Lung microvascular endothelial cell (primary cell): ENCODE measurements around the gene SLC4A2. TPM values are rescaled to one million over a fixed set of nuclear protein-coding genes. Genes with fewer than 3 reads are reported as not detected.
"Not testable (repeated sequence)": the region's sequence is repeated elsewhere in the genome, so short reads cannot be mapped to it uniquely, and the experiment has no call there.

ENCODE experiments used
- DNase-seq, 2 donors: peaks; one replicate each; pipeline versions ENCODE4 v3.0.0 to v3.0.0-alpha.2; 2010; ENCODE audit warnings: low read depth in 2 of 2
- total RNA-seq: library from RNA; depleted of rRNA; stranded (reverse); fragments of >200 nt; gene quantifications from 2 replicates; pipeline ENCODE4 v1.2.1, GENCODE V29; 2014

SLC4A2 gene
- total RNA-seq, 1 donor from 2014 or later, result 72.8 TPM

DNA sequence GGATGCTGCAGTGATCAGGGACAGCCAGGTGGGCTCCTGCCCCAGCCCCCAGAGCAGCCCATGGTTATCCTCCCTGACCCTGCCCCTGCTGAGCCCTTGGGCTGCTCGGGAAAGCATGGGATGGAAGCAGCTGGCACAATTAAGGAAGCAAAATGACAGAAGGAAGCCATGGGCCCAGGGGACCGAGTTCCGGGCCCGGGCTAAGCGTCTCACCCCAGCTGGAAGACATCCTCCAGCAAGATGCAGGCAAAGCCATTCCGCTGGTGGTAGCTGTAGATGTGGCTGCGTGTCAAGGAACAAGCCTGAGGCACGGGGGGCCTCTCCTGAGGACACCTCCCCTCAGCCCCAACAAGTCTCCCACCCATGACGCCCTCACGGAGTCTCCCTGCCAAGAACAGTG, 36.2 kb upstream of the SLC4A2 start:
- DNase-seq, result no peak

DNA sequence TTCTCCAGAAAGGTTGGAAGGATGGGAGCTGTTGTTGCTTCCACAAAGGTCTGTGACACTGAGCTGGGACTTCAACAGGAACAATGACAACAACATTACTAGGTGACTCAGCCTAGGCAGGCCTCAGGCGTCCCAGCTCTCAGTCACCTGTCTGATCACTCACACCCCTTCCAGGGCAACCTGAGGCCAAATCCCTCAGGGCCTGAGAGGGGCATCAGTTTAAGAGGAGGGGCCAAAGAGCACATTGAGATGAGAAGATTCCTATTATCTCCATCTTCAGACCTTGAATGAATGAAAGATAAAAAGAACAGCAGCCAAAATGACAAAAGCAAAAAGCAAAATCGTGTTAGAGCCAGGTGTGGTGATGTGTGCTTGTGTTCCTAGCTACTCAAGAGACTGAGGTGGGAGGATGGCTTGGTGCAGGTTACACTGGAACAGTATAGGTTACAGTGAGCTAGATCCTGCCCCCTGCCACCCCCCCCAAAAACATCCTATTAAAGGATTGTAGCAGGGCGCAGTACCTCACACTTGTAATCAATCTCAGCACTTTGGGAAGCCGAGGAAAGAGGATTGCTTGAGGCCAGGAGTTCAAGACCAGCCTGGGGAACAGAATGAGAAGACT, 34.8 kb upstream of the SLC4A2 start, which contains the start of gene ATG9B:
ATG9B (minus strand) TSS at position 60 of the 622 bp plus-strand sequence. CDS start 71 bp downstream, outside the sequence.
- no peak for DNase-seq

DNA sequence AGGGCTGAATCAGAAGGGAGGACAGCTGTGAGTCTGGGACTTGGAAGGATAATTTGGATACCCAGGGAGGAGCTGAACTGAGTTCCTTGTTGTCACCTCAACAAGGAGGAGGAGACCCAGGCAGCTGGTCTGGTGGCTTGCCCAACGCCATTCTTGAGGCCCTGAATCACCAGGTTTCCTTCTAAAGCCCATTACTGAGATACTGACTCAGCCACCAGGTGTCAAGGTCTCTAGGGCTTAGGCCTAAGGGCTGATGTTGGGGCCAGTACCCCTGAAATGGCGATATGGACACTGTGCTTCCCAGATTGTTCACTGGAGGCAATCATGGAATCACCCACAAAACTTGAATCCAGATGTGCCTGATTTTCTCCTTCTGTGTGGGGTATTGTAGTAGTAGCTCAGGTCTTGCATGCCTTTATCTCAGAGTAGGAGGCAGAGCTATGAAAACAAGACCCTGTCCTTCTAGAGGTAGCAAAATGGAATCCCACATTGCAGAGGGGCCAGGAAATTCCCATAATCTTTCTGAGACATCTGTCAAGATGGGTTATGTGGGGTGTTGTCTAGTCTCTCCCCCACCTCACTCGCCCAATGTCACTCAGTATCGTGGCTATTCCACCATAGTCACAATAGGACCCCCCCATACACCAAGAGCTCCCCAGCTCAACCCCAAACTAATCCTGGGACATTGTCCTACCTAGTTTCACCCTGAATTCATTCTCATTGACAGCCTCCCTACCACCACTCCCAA, 33.3 kb upstream of the SLC4A2 start:
- no peak for DNase-seq

DNA sequence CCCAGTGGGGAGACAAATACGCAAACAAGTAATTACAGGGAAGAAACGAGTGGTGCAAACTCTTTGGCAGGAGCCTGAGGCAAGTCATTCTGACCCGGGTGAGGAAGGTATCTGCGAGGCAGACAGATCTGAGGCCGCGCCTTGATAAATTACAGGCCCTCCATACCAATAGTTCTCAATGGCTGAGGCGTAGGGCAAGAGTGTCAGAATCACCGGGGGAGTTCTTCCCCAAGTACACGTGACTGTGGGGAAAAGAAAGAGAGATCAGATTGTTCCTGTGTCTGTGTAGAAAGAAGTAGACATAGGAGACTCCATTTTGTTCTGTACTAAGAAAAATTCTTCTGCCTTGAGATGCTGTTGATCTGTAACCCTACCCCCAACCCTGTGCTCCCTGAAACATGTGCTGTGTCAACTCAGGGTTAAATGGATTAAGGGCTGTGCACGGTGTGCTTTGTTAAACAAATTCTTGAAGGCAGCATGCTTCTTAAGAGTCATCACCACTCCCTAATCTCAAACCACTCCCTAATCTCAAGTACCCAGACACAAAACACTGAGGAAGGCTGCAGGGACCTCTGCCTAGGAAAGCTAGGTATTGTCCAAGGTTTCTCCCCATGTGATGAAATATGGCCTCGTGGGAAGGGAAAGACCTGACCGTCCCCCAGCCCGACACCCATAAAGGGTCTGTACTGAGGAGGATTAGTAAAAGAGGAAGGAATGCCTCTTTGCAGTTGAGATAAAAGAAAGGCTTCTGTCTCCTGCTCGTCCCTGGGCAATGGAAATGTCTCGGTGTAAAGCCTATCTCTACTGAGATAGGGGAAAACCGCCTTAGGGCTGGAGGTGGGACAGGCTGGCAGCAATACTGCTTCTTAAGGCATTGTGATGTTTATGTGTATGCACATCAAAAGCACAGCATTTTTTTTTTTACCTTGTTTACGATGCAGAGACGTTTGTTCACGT, 32.3 kb upstream of the SLC4A2 start:
- DNase-seq, result not testable (repeated sequence)

DNA sequence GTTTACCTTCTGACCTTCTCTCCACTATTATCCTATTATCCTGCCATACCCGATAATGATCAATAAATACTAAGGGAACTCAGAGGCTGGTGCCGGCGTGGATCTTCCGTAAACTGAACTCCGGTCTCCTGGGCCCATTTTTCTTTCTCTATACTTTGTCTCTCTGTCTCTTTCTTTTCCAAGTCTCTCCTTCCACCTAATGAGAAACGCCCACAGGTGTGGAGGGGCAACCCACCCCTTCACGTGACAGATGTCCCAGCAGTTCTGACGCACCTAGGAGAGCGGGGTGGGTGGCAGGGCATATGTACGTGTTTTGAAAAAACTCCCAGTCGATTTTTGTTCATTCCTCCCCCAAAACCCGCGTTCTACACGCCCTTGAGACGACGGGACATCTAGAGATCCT, 31.7 kb upstream of the SLC4A2 start:
- not testable (repeated sequence) for DNase-seq

DNA sequence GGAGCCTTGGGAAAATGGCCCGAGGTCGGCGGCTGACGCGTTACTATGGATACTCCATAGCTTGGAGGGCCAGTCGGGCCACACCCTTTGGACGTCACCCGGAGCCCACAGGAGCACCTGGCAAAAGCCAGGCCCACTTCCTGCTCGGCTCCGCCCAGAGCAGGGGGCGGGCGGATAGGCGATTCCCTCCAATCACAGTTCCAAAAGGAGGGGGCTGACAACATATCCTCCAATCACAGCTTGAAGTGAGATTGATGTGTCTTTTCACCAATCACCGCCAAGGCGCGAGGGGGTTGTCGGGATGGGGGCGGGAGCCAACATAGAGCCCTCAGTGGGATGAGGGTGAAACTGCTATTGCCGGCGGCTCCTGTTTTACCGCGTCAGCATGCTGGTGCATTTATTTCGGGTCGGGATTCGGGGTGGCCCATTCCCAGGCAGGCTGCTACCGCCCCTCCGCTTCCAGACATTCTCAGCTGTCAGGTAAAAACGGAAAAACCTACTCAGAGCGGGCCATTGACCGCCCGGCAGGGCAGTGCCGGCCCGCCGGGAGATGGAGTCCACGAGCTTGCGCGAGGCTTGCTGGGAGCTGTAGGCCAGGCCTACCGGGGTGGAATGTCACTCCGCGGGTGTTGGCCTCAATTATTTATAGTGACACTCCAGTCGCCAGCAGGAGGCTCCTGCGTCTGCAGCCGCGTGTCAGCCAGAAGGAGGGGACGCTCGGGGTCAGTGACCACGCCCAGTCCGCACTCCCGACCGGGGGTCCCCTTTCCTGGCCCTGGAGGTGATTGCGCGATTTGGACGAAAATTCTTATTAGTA, 31.1 kb upstream of the SLC4A2 start, which contains the start of gene ABCB8:
ABCB8 (plus strand) TSS at position 320 of the 817 bp plus-strand sequence; CDS start at position 386, 66 bp downstream.
- peak; percentile 98 to 99 for DNase-seq

DNA sequence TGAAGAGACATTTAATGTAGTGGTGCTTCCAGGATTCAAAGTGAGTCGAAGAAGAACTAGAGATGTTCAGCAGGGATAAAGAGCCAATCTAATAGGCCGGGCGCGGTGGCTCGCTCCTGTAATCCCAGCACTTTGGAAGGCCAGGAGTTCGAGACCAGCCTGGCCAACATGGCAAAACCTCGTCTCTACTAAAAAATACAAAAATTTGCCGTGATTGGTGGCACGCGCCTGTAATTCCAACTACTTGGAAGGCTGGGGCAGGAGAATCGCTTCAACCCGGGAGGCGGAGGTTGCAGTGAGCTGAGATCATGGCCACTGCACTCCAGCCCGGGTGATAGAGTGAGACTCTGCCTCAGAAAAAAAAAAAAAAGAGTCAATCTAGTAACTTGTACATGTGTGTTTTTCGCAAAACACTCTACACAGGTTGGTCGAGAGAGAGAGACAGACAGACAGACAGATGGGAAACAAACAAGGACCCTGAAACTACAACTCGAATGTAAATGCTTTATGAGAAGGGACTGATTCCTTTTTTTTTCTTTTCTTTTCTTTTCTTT, 30.4 kb upstream of the SLC4A2 start:
- DNase-seq, result no peak

DNA sequence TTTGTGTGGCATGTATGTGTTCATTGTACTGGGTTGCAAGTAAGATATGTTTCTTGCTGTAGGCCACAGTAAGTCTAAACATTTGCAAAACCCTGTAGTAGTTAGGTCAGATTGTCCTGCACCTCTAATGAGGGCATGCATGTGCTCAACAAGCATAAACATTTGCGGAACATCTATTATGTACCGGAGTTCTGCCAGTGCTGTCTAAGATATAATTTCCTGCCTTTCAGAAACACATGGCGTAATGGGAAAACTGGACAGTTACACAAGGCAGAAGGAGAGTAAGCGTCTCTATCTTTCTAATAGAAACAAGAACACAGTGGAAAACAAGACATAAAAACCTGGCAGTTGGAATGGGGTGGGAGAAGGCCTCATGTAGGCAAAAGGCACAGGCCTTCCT, 28.4 kb upstream of the SLC4A2 start:
- DNase-seq, result no peak

DNA sequence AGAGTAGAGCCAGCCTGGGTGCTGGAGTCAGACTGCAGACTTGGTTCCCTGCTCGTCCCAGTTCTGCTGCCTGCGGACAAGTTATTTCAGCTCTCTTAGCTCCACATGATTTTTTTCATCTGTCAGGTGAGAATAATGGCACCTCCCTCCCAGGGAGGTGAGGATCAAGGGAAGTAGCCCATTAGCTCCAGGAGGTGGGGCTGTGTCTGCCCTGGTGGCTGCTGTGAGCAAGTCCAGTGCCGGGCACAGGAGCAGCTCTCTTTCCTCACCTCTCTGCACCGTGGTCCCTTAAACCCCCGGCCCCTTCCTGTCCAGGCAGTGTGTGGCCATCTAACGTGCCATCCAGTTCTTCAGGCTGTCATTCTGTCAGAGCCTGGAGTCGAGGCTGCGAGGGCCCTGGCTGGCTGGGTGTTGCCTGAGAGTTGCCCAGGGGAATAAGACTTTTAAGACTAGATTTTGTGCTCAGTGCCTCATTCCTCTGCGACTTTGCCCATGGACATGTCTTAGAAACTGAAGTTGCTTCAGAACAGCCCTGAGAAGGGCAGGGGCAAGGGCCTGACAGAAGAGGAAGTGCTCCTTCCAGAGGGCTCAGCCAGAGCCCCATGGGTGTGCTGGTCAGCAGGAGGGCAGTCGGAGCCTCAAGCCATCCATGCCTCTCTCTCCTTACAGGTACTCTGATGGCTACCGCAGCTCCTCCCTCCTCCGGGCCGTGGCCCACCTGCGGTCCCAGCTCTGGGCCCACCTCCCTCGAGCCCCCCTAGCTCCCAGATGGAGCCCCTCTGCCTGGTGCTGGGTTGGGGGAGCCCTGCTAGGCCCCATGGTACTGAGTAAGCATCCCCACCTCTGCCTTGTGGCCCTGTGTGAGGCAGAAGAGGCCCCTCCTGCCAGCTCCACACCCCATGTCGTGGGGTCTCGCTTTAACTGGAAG, 26.2 kb upstream of the SLC4A2 start:
- DNase-seq, result no peak

DNA sequence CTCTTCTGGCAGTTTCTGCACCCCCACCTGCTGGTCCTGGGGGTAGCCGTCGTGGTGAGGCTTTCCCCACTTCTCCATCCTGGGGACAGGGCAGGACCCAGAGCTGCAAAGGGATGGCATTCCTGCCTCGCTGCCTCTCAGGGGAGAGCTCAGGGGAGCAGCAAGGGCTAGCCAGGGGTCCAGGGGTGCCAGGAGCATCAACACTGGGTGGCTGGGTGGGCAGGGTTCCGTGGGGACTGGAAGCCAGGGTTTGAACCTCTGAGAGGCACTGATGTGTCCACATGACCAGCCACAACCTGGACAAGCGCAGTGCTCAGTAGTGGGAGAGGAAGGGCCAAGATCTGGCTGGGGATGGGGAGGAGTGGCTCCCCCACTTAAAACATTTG, 25.5 kb upstream of the SLC4A2 start:
- no peak for DNase-seq

DNA sequence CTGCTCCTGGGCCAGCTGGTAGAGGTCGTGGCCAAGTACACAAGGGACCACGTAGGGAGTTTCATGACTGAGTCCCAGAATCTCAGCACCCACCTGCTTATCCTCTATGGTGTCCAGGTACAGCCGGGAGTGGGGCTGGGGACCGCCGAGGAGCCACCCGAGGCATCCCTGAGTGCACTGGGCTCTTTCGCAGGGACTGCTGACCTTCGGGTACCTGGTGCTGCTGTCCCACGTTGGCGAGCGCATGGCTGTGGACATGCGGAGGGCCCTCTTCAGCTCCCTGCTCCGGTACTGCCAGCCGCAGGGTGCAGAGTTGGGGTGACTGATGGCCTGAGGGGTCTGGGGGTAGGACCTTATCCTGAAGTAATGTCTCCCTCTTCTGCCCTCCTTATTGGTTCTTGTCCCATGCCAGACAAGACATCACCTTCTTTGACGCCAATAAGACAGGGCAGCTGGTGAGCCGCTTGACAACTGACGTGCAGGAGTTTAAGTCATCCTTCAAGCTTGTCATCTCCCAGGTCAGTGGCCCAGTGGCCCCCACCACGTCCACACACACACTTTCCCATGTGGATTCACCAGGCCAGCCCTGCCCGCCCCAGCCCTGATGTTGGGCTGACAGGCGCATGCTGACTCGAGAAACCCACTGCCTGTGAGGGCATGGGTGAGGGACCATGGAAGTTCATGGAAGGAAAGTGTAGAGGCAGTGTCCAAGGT, 24.9 kb upstream of the SLC4A2 start:
- no peak for DNase-seq

DNA sequence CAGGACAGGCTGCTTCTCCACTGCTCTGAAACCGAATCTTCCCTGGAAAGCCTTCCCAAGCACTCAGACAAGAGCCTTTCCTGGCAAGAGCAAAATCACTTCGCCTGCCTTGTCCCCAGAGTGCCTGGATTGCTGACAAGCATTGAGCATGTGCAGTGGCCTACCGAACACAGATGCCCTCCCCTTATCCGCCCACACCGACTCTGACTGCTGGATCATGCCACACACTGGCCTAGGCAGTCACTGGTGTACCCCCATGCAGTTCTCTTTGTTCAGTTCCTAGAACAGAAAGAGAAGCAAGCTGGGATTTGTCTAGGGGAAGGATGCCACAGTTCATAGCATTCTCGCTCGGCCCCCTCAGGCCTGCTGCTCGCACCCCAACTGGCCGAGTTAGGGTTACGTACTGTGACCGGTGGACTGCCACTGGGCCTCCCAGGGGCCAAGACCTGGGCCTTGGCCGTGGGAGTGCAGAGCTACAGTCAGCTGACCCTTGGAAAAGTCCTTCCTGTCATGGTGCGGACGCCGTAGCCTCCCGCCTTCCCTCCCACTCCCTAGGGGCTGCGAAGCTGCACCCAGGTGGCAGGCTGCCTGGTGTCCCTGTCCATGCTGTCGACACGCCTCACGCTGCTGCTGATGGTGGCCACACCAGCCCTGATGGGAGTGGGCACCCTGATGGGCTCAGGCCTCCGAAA, 24.2 kb upstream of the SLC4A2 start:
- DNase-seq, result no peak

DNA sequence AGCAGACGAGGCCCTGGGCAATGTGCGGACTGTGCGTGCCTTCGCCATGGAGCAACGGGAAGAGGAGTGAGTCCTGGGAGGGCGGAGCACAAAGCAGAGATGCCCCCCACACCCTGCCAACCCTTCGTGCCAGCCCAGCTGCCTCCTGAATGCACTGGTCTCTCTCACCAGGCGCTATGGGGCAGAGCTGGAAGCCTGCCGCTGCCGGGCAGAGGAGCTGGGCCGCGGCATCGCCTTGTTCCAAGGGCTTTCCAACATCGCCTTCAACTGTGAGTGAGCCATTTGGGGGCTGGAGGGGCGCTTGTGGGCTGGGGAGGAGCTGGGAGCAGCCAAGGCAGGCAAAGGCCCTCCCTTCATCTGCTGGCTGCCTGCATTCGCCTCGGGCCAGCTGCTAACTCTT, 23.5 kb upstream of the SLC4A2 start:
- no peak for DNase-seq

DNA sequence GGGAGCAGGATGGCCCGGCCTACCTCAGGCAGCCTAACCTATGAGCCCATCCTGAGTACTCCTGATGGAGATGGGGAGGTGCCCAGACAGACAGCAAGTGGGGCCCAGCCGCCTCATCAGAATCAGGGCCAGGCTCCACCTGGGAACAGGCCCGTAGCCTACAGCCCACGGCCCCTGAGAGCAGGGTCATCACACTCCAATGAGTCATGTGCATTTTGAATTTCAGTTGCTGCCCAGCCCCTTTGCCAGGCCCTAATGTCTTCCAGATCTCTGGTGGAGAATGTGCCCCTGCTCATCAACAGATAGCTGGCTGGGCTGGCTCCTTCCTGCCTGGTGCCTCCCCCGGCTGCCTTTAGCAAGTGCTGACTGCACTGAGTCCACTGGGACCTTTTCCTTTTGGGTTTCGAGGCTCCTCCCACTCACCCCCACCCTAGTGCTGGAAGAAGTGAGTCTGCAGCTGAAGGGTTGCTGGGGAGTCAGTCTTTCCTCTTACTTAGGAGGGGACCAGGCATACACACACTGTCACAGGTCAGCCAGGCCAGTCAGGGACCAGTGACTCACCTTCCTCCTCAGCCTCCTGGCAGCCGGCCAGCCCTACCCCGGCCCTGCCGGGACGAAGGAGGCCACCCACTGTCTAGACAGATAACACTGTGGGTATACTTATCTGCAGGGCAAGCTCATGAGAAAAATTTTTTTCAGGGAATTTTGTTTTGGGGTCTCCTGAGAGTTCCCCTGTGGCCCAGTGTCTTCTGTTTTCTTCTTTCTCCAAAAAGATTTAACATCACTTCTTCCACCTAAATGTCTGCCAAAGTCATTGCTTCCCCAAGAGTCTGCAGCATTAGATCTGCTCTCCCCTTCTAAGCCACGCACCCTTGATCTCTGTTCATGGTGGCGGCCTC, 20.2 kb upstream of the SLC4A2 start:
- DNase-seq, result peak; percentile 81 to 96

DNA sequence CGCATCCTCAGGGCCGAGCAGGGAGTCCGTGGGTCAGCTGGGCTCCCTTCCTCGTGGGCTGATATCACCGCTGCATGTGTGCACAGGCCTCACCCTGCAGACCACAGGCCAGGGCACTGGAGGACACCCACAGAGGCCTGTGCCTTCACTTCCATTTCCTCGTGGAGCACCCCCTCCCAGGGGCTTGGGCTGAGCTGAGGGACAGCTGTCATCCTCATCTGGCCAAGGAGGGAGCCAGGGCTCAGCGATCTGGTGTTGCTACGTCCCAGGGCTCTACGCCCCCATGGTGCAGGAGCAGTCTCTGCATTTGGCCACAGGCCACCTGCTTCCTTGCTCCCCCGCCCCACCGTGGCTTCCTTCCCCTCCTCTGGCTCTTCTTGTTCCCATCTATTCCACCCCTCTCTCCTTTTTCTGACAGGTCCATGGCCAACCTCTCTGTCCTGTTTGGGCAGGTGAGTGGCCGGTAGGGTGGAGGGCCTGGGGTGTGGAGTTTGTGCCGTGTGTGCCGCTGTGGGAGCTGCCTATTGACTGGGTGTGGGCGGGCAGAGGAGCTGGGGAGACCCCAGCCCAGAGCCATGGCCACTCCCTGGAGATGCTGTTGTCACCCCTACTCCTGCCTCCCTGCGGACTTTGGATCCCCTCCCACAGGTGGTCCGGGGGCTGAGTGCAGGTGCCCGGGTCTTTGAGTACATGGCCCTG, 19.4 kb upstream of the SLC4A2 start:
- peak in 1 of 2 donors; percentile 32 for DNase-seq

DNA sequence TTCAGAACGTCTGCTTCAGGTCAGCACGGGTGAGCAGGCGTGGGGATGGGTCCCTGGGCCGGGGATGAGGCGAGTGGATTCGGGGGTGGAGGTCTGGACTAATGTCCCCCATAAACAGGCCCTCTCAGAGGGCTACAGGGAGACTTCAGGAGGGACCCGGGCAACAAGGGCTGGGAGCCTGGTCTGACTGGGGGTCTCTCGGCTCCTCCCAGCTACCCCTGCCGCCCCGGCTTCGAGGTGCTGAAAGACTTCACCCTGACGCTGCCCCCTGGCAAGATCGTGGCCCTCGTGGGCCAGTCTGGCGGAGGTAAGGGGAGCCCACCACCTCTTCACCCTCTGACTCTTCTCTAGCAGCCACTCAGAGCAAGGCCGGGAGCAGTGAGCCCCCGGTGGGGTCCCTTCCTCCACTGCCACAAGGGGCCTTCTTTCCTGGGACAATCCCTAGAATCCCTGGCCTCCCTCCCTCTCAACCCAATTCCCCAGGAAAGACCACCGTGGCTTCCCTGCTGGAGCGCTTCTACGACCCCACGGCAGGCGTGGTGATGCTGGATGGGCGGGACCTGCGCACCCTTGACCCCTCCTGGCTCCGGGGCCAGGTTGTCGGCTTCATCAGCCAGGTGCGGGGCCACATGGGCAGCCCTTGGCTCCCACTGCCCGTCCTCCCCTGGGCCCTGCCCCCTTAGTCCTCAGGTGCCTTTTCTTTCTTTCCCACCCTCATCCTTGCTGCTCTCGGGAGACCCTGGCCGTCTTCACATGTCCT, 18.6 kb upstream of the SLC4A2 start:
- no peak for DNase-seq
